ENCODE data around the gene RAB44. TPM values are rescaled to one million over a fixed set of nuclear protein-coding genes. Genes with fewer than 3 reads are reported as not detected.

The RAB44 gene
- total RNA-seq, 1 donor from 2014 or later: 0.16 TPM

GRCh38 chr6:36760685-36761435 lies 63.2 kb downstream of the RAB44 start:
- Histone ChIP-seq H3K27ac (ENCODE audit: low read depth, low read length) (no peak overlapping the region), H3K4me2 (ENCODE audit: low read length) (no peak overlapping the region), H3K79me2 (ENCODE audit: insufficient read depth, low read length) (no peaks in the 10 kb centered on the region), H3K9me3 (ENCODE audit: insufficient read depth, low read depth, low read length) (no peaks in the 10 kb centered on the region), H4K20me1 (ENCODE audit: insufficient read depth, low read length) (no peaks in the 10 kb centered on the region), H3K36me3 (ENCODE audit: insufficient read depth, low read length) (no peaks in the 10 kb centered on the region), H3K4me3 (ENCODE audit: insufficient read depth, low read depth, low read length) (no peak overlapping the region), H2AFZ (ENCODE audit: low read depth, low read length) (no peak overlapping the region), H3K4me1 (ENCODE audit: insufficient read depth, low read length) (peaks cover 5% of the 10 kb centered on the region), H3K9ac (ENCODE audit: low read length) (no peak overlapping the region), H3K27me3 (ENCODE audit: insufficient read depth, low read length) (no peaks in the 10 kb centered on the region)
- peaks cover 35% of the 10 kb centered on the region for H3K27me3 Mint-ChIP-seq (ENCODE audit: low read depth, unreplicated experiment)
- H3K4me1 Mint-ChIP-seq (ENCODE audit: low read depth, unreplicated experiment): peaks cover 10% of the 10 kb centered on the region
- DNase-seq (ENCODE audit: low read depth): no peak
- no peak overlapping the region for H3K4me3 Mint-ChIP-seq (ENCODE audit: unreplicated experiment)
- TF ChIP-seq CTCF (IDR thresholded peaks at IDR 0.05; ENCODE audit: insufficient read depth, low read depth, low read length): no peak
- TF ChIP-seq EZH2 (IDR thresholded peaks at IDR 0.05; ENCODE audit: insufficient read depth, low read length): no peak
- H3K36me3 Mint-ChIP-seq (ENCODE audit: low read depth, unreplicated experiment): no peaks in the 10 kb centered on the region
- no peaks in the 10 kb centered on the region for H3K9me3 Mint-ChIP-seq (ENCODE audit: unreplicated experiment)
- no peak overlapping the region for H3K27ac Mint-ChIP-seq (ENCODE audit: unreplicated experiment)
- no peak for FAIRE-seq

- Histone ChIP-seq H3K79me2 (ENCODE audit: insufficient read depth, low read length) (no peaks in the 10 kb centered on the region), H3K4me2 (ENCODE audit: low read length) (no peak overlapping the region), H3K36me3 (ENCODE audit: insufficient read depth, low read length) (no peaks in the 10 kb centered on the region), H3K27ac (ENCODE audit: low read depth, low read length) (no peak overlapping the region), H3K4me1 (ENCODE audit: insufficient read depth, low read length) (peaks cover 5% of the 10 kb centered on the region), H3K9ac (ENCODE audit: low read length) (no peak overlapping the region), H4K20me1 (ENCODE audit: insufficient read depth, low read length) (no peaks in the 10 kb centered on the region), H3K9me3 (ENCODE audit: insufficient read depth, low read depth, low read length) (no peaks in the 10 kb centered on the region), H3K27me3 (ENCODE audit: insufficient read depth, low read length) (no peaks in the 10 kb centered on the region), H2AFZ (ENCODE audit: low read depth, low read length) (no peak overlapping the region), H3K4me3 (ENCODE audit: insufficient read depth, low read depth, low read length) (no peak overlapping the region)
- Mint-ChIP-seq H3K4me1 (ENCODE audit: low read depth, unreplicated experiment) (peaks cover 5% of the 10 kb centered on the region), H3K27me3 (ENCODE audit: low read depth, unreplicated experiment) (peaks cover 35% of the 10 kb centered on the region), H3K36me3 (ENCODE audit: low read depth, unreplicated experiment) (no peaks in the 10 kb centered on the region), H3K4me3 (ENCODE audit: unreplicated experiment) (no peak overlapping the region), H3K27ac (ENCODE audit: unreplicated experiment) (no peak overlapping the region), H3K9me3 (ENCODE audit: unreplicated experiment) (no peaks in the 10 kb centered on the region)
- TF ChIP-seq CTCF (IDR thresholded peaks at IDR 0.05; ENCODE audit: insufficient read depth, low read depth, low read length) (no peak), EZH2 (IDR thresholded peaks at IDR 0.05; ENCODE audit: insufficient read depth, low read length) (no peak)
- FAIRE-seq (no peak), DNase-seq (ENCODE audit: low read depth) (no peak)
These were observed 64.5 kb downstream of the RAB44 start for GRCh38 chr6:36762123-36762522.

- peaks cover 27% of the 10 kb centered on the region for H3K27me3 Mint-ChIP-seq (ENCODE audit: low read depth, unreplicated experiment)
- Histone ChIP-seq H3K9me3 (ENCODE audit: insufficient read depth, low read depth, low read length) (no peaks in the 10 kb centered on the region), H4K20me1 (ENCODE audit: insufficient read depth, low read length) (no peaks in the 10 kb centered on the region), H3K27ac (ENCODE audit: low read depth, low read length) (no peak overlapping the region), H3K4me2 (ENCODE audit: low read length) (no peak overlapping the region), H2AFZ (ENCODE audit: low read depth, low read length) (no peak overlapping the region), H3K9ac (ENCODE audit: low read length) (no peak overlapping the region), H3K36me3 (ENCODE audit: insufficient read depth, low read length) (no peaks in the 10 kb centered on the region), H3K4me3 (ENCODE audit: insufficient read depth, low read depth, low read length) (no peak overlapping the region), H3K27me3 (ENCODE audit: insufficient read depth, low read length) (no peaks in the 10 kb centered on the region), H3K4me1 (ENCODE audit: insufficient read depth, low read length) (peaks cover 21% of the 10 kb centered on the region), H3K79me2 (ENCODE audit: insufficient read depth, low read length) (no peaks in the 10 kb centered on the region)
- no peak for DNase-seq (ENCODE audit: low read depth)
- no peak overlapping the region for H3K27ac Mint-ChIP-seq (ENCODE audit: unreplicated experiment)
- no peak overlapping the region for H3K4me3 Mint-ChIP-seq (ENCODE audit: unreplicated experiment)
- no peaks in the 10 kb centered on the region for H3K9me3 Mint-ChIP-seq (ENCODE audit: unreplicated experiment)
- H3K4me1 Mint-ChIP-seq (ENCODE audit: low read depth, unreplicated experiment): peaks cover 13% of the 10 kb centered on the region
- FAIRE-seq: no peak
- no peaks in the 10 kb centered on the region for H3K36me3 Mint-ChIP-seq (ENCODE audit: low read depth, unreplicated experiment)
- TF ChIP-seq CTCF (IDR thresholded peaks at IDR 0.05; ENCODE audit: insufficient read depth, low read depth, low read length) (no peak), EZH2 (IDR thresholded peaks at IDR 0.05; ENCODE audit: insufficient read depth, low read length) (no peak)
These were observed 67.6 kb downstream of the RAB44 start for GRCh38 chr6:36765190-36765589.

All from astrocyte (in vitro differentiated cells and primary cell).